Measurements from ENCODE around the gene GRM3.

GRM3 gene

DNA sequence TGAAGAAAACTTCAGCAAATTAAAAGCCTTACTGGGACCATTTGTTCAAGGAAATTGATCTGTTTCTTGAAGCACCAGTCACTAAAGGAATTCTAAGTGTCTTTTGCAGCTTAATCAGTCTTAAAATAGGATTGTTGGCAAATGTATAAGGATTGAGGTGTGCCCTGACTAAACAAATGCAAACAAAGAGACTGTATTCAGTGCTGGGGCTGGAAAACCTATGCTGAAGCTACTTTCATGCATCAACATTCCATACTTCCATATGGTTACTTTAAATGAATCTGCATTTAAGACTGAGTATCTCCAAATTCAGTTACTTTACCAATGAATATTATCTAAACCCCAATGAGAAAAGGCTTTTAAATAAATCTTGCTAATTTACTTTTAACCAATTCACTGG, 232.4 kb downstream of the GRM3 start:
- Histone ChIP-seq H3K14ac (ENCODE audit: low read length) (no peak overlapping the region), H3K4me1 (ENCODE audit: control insufficient read depth in 2 of 2, insufficient read depth in 1 of 2, low read depth in 1 of 2, low read length in 2 of 2) (no peaks in the 10 kb centered on the region), H4K91ac (ENCODE audit: low read depth, low read length, poor library complexity) (no peak overlapping the region), H3K18ac (ENCODE audit: low read length) (no peak overlapping the region), H2AK5ac (ENCODE audit: low read depth, low read length) (no peak overlapping the region), H3K9ac (ENCODE audit: low read depth, low read length, poor library complexity) (no peak overlapping the region), H3K79me1 (ENCODE audit: low read depth, low read length) (no peaks in the 10 kb centered on the region), H2BK5ac (ENCODE audit: low read length) (no peak overlapping the region), H2BK15ac (ENCODE audit: low read length) (no peak overlapping the region), H3K36me3 (replicated peaks in 1 of 2; ENCODE audit: control insufficient read depth in 2 of 2, insufficient read depth in 2 of 2, low read length in 2 of 2) (peaks cover 0 to 3% of the 10 kb centered on the region in 2 donors), H3K4me3 (ENCODE audit: low read length in 2 of 2) (no peak overlapping the region), H2AFZ (ENCODE audit: low read length) (no peak overlapping the region), H3K23ac (ENCODE audit: low read depth, low read length, poor library complexity) (no peak overlapping the region), H4K8ac (ENCODE audit: low read depth, low read length) (no peak overlapping the region), H3K27ac (replicated peaks; ENCODE audit: low read length) (no peak overlapping the region), H3K9me3 (replicated peaks in 1 of 2; ENCODE audit: control insufficient read depth in 2 of 2, insufficient read depth in 1 of 2, low read depth in 1 of 2, low read length in 2 of 2) (peaks cover 0 to 6% of the 10 kb centered on the region in 2 donors), H2BK120ac (ENCODE audit: low read depth, low read length) (no peak overlapping the region), H3K4me2 (ENCODE audit: insufficient read depth, low read length, poor library complexity, severe bottlenecking) (no peak overlapping the region), H3K27me3 (ENCODE audit: control insufficient read depth in 3 of 3, insufficient read depth in 3 of 3, low read depth in 1 of 3, low read length in 3 of 3) (no peaks in the 10 kb centered on the region), H2BK12ac (ENCODE audit: low read length) (no peak overlapping the region), H3K4ac (ENCODE audit: low read length) (no peak overlapping the region)
- no peak for DNase-seq (ENCODE audit: low spot score)

DNA sequence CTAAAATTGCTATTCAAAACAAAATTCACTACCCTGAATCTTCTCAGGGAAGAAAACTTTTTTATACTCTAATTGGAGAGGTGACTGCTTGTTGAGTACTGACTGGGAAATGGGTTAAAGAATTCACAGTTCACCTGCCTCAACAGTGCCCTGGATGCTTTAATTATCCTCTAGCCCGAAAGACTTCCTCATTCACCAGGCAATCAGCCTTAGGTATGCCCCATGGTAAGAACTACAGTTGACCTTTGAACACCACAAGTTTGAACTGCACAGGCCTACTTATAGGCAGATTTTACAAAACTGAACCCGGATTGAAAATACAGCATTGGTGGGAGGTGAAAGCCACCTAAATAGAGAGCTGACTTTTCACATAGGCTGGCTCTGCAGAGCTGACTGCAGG, 240.4 kb downstream of the GRM3 start:
- Histone ChIP-seq H2BK5ac (ENCODE audit: low read length) (no peak overlapping the region), H3K4me2 (ENCODE audit: insufficient read depth, low read length, poor library complexity, severe bottlenecking) (no peak overlapping the region), H2AFZ (ENCODE audit: low read length) (no peak overlapping the region), H4K8ac (ENCODE audit: low read depth, low read length) (no peak overlapping the region), H2BK15ac (ENCODE audit: low read length) (no peak overlapping the region), H3K27me3 (ENCODE audit: control insufficient read depth in 3 of 3, insufficient read depth in 3 of 3, low read depth in 1 of 3, low read length in 3 of 3) (no peaks in the 10 kb centered on the region), H3K27ac (replicated peaks; ENCODE audit: low read length) (no peak overlapping the region), H2BK12ac (ENCODE audit: low read length) (no peak overlapping the region), H3K4me1 (ENCODE audit: control insufficient read depth in 2 of 2, insufficient read depth in 1 of 2, low read depth in 1 of 2, low read length in 2 of 2) (no peaks in the 10 kb centered on the region), H2BK120ac (ENCODE audit: low read depth, low read length) (no peak overlapping the region), H3K18ac (ENCODE audit: low read length) (no peak overlapping the region), H3K4ac (ENCODE audit: low read length) (no peak overlapping the region), H4K91ac (ENCODE audit: low read depth, low read length, poor library complexity) (no peak overlapping the region), H3K9me3 (replicated peaks in 1 of 2; ENCODE audit: control insufficient read depth in 2 of 2, insufficient read depth in 1 of 2, low read depth in 1 of 2, low read length in 2 of 2) (no peaks in the 10 kb centered on the region), H2AK5ac (ENCODE audit: low read depth, low read length) (no peak overlapping the region), H3K14ac (ENCODE audit: low read length) (no peak overlapping the region), H3K23ac (ENCODE audit: low read depth, low read length, poor library complexity) (no peak overlapping the region), H3K79me1 (ENCODE audit: low read depth, low read length) (no peaks in the 10 kb centered on the region), H3K36me3 (replicated peaks in 1 of 2; ENCODE audit: control insufficient read depth in 2 of 2, insufficient read depth in 2 of 2, low read length in 2 of 2) (peaks cover 0 to 7% of the 10 kb centered on the region in 2 donors), H3K4me3 (ENCODE audit: low read length in 2 of 2) (no peak overlapping the region), H3K9ac (ENCODE audit: low read depth, low read length, poor library complexity) (no peak overlapping the region)
- no CpG with 5 or more reads among the region's 2 CpGs for WGBS, 2 donors (ENCODE audit: extremely low coverage in 2 of 2, insufficient read length in 2 of 2, insufficient replicate concordance in 1 of 2)
- DNase-seq (ENCODE audit: low spot score), result no peak

DNA sequence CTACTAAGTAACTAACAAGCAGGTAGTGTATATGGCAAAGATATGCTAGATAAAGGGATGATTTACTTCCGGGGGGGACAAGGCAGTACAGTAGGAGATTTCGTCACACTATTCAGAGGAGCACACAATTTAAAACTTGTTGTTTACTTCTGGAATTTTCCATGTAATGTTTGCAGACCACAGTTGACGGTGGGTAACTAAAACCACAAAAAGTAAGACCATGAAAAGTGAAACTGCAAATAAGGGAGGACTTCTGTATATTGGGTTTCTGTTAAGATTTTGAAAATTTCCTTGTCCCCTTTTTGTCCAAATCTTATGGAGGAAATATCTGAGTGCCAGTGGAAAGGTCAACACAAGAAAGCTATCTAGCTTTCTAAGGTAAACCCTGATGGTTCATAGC, 245.8 kb downstream of the GRM3 start:
- Histone ChIP-seq H3K4me2 (ENCODE audit: insufficient read depth, low read length, poor library complexity, severe bottlenecking) (no peak overlapping the region), H3K4me3 (ENCODE audit: low read length in 2 of 2) (no peak overlapping the region), H3K18ac (ENCODE audit: low read length) (no peak overlapping the region), H3K4ac (ENCODE audit: low read length) (no peak overlapping the region), H2BK120ac (ENCODE audit: low read depth, low read length) (no peak overlapping the region), H3K36me3 (replicated peaks in 1 of 2; ENCODE audit: control insufficient read depth in 2 of 2, insufficient read depth in 2 of 2, low read length in 2 of 2) (peaks cover 0 to 20% of the 10 kb centered on the region in 2 donors), H2BK12ac (ENCODE audit: low read length) (no peak overlapping the region), H2BK5ac (ENCODE audit: low read length) (no peak overlapping the region), H4K8ac (ENCODE audit: low read depth, low read length) (no peak overlapping the region), H3K9ac (ENCODE audit: low read depth, low read length, poor library complexity) (no peak overlapping the region), H3K23ac (ENCODE audit: low read depth, low read length, poor library complexity) (no peak overlapping the region), H2BK15ac (ENCODE audit: low read length) (no peak overlapping the region), H4K91ac (ENCODE audit: low read depth, low read length, poor library complexity) (no peak overlapping the region), H2AFZ (ENCODE audit: low read length) (no peak overlapping the region), H3K9me3 (replicated peaks in 1 of 2; ENCODE audit: control insufficient read depth in 2 of 2, insufficient read depth in 1 of 2, low read depth in 1 of 2, low read length in 2 of 2) (no peaks in the 10 kb centered on the region), H3K4me1 (ENCODE audit: control insufficient read depth in 2 of 2, insufficient read depth in 1 of 2, low read depth in 1 of 2, low read length in 2 of 2) (no peaks in the 10 kb centered on the region), H3K14ac (ENCODE audit: low read length) (no peak overlapping the region), H2AK5ac (ENCODE audit: low read depth, low read length) (no peak overlapping the region), H3K79me1 (ENCODE audit: low read depth, low read length) (no peaks in the 10 kb centered on the region), H3K27ac (replicated peaks; ENCODE audit: low read length) (no peak overlapping the region), H3K27me3 (ENCODE audit: control insufficient read depth in 3 of 3, insufficient read depth in 3 of 3, low read depth in 1 of 3, low read length in 3 of 3) (no peaks in the 10 kb centered on the region)
- no peak for DNase-seq (ENCODE audit: low spot score)
- WGBS, 2 donors (ENCODE audit: extremely low coverage in 2 of 2, insufficient read length in 2 of 2, insufficient replicate concordance in 1 of 2), result no CpG with 5 or more reads among the region's 3 CpGs

DNA sequence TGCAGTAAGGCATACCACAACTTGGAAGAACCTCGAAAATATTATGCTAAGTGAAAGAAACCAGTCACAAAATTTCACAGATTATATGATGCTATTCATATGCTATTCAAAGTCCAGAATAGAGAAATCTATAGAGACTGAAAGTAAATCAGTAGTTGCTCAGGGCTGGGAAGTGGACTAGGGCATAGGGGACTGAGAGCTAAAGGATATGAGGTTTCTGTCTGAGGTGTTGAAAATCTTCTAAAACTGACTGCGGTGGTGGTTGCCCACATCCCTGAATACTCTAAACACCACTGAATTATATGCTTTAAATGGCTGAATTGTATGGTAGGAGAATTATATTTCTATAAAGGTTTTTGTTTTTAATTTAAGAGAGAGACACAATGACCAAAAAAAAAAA, 254.5 kb downstream of the GRM3 start:
- Histone ChIP-seq H3K9ac (ENCODE audit: low read depth, low read length, poor library complexity) (no peak overlapping the region), H2BK120ac (ENCODE audit: low read depth, low read length) (no peak overlapping the region), H3K4me2 (ENCODE audit: insufficient read depth, low read length, poor library complexity, severe bottlenecking) (no peak overlapping the region), H4K8ac (ENCODE audit: low read depth, low read length) (no peak overlapping the region), H3K27me3 (ENCODE audit: control insufficient read depth in 3 of 3, insufficient read depth in 3 of 3, low read depth in 1 of 3, low read length in 3 of 3) (no peaks in the 10 kb centered on the region), H4K91ac (ENCODE audit: low read depth, low read length, poor library complexity) (no peak overlapping the region), H3K9me3 (replicated peaks in 1 of 2; ENCODE audit: control insufficient read depth in 2 of 2, insufficient read depth in 1 of 2, low read depth in 1 of 2, low read length in 2 of 2) (no peaks in the 10 kb centered on the region), H3K27ac (replicated peaks; ENCODE audit: low read length) (no peak overlapping the region), H3K23ac (ENCODE audit: low read depth, low read length, poor library complexity) (no peak overlapping the region), H3K4me1 (ENCODE audit: control insufficient read depth in 2 of 2, insufficient read depth in 1 of 2, low read depth in 1 of 2, low read length in 2 of 2) (no peaks in the 10 kb centered on the region), H3K18ac (ENCODE audit: low read length) (no peak overlapping the region), H2BK15ac (ENCODE audit: low read length) (no peak overlapping the region), H2BK5ac (ENCODE audit: low read length) (no peak overlapping the region), H3K79me1 (ENCODE audit: low read depth, low read length) (no peaks in the 10 kb centered on the region), H3K4ac (ENCODE audit: low read length) (no peak overlapping the region), H3K36me3 (replicated peaks in 1 of 2; ENCODE audit: control insufficient read depth in 2 of 2, insufficient read depth in 2 of 2, low read length in 2 of 2) (peaks cover 3 to 27% of the 10 kb centered on the region in 2 donors), H3K14ac (ENCODE audit: low read length) (no peak overlapping the region), H3K4me3 (ENCODE audit: low read length in 2 of 2) (no peak overlapping the region), H2AFZ (ENCODE audit: low read length) (no peak overlapping the region), H2AK5ac (ENCODE audit: low read depth, low read length) (no peak overlapping the region), H2BK12ac (ENCODE audit: low read length) (no peak overlapping the region)
- no CpG with 5 or more reads among the region's 2 CpGs for WGBS, 2 donors (ENCODE audit: extremely low coverage in 2 of 2, insufficient read length in 2 of 2, insufficient replicate concordance in 1 of 2)
- no peak for DNase-seq (ENCODE audit: low spot score)

Measured in neuronal stem cell (in vitro differentiated cells).